SKM-1 treated with dmso at 0.1 percent for 144 hours (cell line): ENCODE results near the gene PDGFRB.
A peak's percentile ranks its signal among the peaks of the same experiment; 100 is the strongest.

Experiments used
- DNase-seq: peaks from one replicate; lab custom pipeline; 2025; ENCODE audit not compliant: unreplicated experiment; lab: John Stamatoyannopoulos, UW

PDGFRB gene

DNA sequence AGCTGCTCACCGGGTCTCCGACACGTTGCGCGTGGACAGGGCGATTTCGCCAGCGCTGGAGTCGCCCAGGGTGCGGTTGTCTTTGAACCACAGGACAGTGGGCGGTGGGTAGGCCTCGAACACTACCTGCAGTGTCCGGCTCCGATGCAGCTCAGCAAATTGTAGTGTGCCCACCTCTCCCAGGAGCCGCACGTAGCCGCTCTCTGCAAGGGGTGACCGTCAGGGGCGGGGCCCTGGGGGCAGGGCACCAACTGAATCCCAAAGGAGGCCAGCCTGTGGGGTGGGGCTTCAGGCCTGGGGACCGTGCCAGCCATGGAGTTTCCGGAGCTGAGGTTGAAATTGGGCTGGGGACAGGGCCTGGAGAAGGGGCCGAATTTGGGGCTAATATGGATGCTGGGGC lies 22.9 kb downstream of the PDGFRB start:
- no peak for DNase-seq

DNA sequence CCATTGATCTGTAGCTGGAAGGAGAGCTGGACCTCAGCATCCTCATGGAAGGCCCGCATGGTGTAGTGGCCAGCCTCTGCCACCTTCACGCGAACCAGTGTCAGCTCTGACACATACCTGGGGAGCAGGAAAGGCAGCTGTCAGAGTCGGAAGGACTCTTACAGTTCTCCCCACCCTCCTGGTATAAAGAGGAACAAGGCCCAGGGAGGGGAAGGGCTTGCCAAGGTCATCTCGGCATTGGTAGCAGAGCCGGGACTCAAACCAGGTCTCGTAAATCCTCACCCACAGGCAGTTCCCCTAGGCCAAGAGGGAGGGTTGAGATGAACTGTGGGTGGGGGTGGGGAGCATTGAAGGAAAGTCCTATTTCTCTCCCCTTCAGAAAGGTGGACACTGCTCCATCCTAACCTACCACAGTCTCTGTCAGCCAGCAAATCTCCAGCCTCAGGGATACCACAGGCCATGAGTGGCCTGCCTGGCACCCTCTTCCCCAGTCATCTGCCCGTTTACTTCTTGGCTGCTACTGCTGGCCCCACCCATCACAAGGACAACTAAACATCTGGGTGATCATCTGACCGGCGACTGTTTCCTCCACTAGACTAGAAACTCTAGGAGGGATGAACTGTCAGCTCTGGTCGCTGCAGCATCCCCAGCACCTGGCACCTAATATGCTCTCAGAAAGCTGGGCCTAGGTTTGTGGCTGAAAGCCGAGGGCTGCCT lies 23.5 kb downstream of the PDGFRB start:
- DNase-seq, result peak; percentile 68

DNA sequence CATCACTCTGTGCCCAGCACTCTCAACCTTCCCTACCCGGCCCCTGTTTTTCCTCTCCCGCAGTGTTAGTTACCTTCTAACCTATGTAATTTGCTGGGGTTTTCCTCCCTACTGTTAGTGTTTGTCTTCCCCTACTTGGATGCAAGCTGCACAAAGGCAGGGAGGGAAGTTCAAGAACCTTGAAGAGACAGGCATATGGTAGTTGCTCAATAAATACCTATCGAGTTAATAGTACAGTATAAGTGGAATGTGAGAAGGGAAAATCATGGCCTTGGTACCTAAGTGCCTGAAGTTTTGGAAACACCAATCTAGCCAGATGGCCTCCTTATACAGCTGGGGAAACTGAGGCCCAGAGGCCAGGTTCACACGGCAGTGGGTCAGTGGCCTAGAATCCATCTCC lies 24.2 kb downstream of the PDGFRB start:
- DNase-seq, result no peak

DNA sequence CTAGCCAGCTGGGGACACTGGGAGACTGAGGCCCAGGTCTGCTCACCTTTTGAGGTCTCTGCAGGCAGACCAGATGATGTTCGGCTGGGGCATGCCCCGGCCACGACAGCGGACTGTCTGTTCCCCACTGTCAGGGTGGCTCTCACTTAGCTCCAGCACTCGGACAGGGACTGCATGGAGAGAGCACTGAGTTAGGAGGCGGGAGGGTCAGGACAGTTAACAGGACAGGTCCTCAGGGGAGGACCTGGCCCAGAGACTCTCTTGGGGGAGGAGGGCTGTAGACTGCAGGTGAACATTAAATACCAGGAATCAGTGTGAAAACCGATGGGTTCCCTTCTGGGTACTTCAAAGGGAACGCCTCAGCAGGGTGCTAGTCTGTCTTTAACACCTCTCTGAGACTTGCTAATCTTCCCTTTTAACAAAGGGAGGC lies 25.1 kb downstream of the PDGFRB start:
- DNase-seq, result no peak

DNA sequence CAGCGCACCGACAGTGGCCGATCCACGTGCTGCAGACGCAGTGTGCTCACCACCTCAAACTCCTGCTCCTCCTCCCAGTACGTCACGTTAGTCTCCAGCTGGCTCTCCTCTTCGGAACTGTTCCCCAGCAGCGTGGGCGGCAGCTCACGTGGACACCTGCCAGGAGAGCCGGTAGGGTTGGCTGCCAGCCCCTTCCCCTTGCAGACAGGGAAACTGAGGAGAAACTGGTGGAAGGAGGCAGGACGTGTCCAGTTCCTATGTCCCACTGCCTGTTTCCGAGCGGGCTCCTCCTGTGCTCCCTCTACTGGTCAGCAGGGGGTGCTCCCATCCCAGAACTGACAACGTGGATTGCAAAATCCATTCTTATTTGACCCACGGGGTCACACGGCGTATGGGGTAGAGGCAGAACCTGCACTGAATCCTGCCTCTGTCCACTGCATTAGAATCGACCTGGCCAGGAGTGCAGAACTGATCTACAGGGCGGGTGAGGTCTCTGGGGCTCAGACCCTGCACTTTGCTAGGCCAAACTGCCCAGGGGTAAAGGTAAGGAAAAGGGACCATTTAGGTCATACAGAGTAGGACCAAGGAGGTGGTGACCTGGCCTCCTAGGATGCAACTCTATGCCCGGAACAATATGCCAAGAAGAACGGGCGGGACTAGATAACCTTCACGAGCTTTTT lies 25.7 kb downstream of the PDGFRB start:
- DNase-seq, result peak; percentile 73

DNA sequence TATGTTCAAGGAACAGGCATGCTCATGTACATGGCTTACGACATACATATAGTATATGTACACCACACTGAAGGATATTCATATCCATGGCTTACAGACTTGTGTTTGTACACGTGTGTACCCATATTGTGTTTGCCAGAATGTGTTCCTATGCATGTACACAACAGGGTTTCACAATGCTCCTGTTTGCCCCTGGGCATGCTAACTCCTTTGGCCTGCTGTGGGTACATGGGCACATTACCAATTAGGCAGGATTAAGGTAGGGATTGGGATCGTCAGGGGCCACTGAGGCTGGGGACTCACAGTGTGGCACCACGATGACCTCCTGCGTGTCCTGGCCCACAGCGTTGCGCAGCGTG lies 26.2 kb downstream of the PDGFRB start:
- DNase-seq, result no peak

DNA sequence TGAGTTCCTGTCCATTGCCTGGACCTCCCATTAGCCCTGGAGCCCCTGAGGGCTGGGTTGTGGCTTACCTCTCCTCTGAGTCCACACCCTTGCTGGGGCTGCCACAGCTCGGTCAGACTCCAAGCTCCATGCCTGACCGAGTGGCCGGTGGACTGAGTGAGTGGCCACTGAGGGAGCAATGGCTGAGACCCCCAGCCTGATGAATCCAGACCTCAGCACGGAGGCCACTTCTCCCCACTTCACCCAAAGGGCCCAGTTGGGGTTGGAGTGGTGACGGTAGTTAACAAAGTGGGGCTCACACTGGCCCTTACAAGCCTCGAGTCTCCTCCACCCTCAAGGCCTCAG lies 28.8 kb downstream of the PDGFRB start:
- no peak for DNase-seq

DNA sequence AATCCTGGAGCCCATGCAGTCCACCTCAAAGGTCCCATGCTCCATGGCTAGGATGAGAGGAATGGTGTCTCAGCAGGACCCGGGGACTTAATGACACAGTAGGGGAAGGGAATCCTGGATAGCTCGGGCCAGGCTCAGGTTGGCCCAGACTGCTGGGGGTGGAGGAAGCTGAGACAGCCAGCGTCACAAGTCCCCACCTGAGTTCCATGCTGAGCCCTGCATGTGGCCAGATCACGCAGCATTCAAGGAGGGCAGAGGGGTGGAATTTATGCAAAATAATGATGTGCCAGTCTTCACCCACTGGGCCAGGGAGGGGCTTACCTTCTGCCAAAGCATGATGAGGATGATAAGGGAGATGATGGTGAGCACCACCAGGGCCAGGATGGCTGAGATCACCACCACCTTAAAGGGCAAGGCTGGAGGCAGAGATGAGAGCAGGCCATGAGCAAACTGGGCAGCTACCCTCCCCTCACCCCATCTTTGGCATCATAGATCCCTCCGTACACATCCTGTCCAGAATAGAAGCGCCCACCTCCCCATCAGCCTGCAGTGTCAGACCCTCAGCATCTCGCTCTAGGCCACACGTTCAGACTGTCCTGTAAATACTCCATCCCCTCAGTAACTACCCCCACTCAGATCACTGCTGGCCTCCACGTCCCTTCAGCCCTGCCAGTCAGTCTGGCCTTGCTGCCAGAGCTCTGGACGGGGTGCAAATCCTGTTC lies 29.3 kb downstream of the PDGFRB start:
- DNase-seq, result no peak

DNA sequence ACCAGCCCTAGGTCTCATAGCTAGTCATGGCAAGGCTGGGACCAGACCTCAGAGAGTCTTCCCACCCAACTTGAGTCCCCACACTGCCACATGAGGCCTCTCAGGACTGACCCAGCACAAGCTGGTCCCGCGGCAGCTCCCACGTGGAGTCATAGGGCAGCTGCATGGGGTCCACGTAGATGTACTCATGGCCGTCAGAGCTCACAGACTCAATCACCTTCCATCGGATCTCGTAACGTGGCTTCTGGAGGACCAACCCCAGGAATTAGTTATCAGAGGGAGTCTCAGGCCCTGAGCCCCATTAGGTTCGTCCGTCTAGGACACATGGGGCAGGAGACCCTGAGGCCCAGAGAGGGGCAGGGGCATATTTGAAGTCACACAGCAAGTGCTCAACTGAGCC lies 30.3 kb downstream of the PDGFRB start:
- no peak for DNase-seq

DNA sequence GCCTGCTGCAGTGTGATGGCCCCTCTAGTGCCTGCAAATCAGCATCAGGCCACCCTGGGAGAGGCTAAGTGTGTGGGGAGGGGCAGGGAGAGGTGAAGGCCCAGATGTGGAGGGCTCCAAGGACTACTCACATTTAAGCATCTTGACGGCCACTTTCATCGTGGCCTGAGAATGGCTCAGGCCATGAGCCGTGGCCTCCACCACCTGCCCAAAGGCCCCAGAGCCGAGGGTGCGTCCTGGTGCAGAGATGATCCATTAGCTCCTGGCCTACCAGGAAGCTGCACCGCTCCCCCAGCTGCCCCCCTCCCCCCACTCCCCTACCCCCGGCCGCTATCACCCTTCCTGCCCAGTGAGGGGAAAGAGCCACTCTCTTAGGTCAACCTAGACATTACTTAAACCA lies 31.0 kb downstream of the PDGFRB start:
- DNase-seq, result no peak

DNA sequence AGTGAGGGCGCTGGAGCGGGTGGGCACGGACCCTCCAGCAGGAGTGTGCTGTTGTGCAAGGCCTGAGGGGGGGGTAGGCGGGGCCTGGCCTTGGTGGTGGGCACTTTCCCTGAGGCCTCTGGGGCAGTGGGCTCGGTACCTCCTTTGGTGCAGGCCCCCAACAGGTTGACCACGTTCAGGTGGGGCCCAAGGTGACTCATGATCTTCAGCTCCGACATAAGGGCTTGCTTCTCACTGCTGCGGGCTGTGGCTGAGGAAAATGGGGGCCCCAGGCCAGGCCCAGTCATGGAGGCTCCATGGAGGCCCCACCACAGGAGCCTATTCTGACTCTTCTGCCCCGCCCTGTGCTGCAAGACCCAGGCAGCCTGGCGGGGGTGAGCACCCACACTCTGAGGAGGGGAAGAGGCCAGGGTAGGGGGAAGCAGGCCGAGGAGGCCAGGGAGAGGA lies 31.5 kb downstream of the PDGFRB start:
- DNase-seq, result peak; percentile 16

DNA sequence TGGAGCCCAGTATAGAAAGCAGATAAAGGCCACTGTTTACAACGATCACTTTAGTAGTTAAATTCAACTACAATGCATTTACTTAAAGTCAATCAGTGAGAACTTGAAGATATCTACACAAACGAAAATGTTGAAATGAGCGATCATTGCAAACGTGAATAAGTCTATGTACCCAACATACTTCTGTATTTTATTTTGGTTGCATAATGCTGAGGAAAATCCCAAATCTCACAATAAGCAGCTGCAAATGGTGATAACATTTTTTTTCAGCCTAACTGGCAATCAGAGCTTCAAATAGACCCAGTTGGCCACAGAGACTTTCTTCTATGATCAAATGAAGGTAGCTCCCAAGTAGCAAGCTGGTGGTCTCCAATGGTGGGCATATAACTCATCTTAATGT lies 32.1 kb downstream of the PDGFRB start:
- no peak for DNase-seq

DNA sequence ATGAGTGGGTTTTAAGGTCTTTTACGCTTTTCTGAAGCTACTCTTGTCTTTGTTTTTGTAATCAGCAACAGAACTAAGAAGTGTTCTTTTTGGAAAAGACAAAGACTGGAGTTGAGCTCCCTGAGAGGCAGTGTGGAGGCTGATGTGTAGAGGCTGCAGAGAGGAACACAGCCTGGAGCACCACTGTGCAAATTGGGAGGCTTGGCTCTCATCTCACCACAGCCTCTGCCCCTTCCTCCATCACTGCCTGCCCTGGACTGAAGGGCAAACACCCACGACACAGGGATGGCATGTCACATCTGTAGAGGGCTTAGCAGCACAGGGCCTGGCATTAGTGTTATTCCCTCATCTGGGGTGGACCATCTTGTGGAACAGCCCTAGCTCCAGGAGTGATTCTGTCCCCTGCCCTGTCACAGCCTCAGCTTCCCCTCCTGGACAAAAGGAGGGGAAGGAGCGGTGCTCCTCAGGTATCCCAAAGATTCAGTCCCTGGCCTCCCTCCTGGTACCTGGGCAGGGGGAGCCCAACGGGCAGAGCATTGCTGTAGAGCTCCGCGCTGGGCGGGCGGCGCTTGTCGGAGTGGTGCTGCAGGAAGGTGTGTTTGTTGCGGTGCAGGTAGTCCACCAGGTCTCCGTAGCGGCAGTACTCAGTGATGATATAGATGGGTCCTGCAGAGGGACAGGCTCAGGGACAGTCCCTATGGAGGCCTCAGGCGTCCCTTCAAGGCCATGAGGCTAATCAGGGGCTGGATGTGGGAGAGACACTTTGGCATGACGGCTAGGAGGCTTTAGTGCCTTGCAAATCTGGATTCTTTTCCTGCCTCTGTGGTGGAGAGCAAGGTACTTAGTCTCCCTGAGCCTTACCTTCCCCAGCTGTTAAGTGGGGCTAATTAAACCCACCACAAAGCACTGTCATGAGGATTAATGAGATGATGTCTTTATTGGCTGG lies 32.8 kb downstream of the PDGFRB start:
- DNase-seq, result no peak

DNA sequence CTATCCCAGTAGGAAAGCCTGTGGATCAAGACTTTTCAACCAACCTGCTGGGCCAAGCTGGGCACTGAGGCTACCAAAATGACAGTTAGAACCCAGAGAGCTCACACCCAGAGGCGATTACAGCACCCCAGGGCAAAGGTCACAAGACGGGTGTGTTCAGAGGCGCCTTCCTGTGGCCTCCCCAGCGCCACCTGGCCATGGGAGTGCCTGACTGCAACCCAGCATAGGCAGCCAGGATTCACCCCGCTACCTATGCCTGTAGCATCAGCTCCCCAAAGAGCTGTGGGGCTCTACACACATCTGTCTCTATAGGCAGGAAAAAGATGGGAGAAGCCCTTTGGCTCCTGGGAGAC lies 33.5 kb downstream of the PDGFRB start:
- DNase-seq, result peak; percentile 81

DNA sequence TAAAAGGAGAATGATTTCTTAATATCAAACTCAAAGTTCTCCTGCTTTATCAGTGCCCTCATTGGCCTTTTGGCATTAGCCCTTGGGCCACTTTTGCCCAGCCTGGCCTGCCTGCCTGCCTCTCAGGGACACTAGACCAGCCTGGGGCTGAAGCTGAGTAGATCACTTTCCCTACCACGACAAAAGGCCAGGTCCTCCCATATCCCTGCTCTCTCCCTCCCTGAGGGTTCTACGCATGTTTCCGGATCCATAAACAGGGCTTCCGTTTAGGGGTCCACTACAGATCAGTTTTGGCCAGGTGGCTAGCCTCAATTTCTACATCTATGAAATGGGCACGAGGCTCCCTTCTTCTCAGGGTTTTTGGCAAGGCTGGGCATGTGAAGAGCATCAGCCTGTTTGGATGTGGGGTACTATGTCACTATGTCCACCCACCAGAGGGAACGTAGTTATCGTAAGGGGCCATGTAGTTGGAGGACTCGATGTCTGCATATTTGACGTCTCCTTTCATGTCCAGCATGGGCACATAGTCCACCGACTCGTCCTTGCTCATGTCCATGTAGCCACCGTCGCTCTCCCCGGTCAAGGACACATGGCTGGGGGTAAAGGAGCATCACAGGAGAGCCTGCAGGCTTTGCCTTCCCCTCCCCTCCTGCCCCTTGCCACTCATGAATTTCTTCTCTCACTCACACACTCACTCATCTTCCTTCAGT lies 34.0 kb downstream of the PDGFRB start:
- no peak for DNase-seq

DNA sequence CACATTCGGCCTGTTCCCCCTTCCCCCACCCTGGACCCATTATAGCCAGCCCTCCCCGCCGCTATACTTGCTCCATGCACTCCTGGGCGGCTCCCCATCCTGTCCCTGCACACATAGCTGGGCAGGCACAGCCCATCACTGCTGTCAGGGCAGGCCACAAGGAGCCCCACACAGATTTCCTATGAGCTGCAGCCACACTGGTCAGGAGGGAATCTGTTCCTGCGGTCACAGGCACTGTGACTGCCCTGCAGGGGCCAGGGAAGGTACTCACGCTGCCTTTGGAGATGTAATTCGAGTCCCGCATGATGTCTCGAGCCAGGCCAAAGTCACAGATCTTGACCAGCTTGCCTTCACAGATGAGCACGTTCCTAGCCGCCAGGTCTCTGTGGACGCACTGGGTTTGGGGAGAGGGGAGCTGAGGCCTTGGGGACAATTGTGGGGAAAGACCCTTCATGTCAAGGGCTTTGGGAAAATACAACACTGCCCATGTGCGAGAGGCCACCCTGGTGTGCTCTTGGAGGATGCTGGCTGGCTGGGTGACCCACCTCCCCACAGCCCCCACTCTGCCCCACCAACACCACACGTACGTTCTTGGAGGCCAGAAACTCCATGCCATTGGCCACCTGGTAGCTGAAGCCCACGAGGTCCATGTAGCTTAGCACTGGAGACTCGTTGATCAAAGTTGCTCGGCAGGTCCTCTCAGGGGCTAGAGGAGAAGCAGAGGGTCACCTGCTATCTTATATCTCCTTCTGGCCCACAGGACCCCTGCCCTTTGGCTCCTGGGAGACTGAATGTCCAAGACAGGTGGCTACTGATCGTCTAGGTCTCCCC lies 34.8 kb downstream of the PDGFRB start:
- DNase-seq, result no peak

DNA sequence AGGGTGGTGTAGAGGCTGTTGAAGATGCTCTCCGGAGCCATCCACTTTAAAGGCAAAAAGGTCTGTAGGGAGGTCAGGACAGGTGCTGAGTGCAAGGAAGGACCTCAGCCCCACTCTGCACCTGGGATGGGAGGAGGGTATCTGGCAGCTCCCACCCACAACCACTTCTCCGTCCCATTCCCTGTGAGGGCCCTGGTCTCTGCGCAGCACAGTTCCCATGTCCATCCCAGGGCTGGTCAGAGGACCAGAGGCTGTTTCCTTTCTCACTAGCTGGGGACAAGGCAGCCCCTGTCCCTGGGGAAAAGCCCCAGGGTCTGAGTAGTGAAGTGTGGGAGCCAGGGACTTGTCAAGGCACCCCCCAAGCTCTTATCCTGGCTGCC lies 35.6 kb downstream of the PDGFRB start:
- DNase-seq, result no peak

DNA sequence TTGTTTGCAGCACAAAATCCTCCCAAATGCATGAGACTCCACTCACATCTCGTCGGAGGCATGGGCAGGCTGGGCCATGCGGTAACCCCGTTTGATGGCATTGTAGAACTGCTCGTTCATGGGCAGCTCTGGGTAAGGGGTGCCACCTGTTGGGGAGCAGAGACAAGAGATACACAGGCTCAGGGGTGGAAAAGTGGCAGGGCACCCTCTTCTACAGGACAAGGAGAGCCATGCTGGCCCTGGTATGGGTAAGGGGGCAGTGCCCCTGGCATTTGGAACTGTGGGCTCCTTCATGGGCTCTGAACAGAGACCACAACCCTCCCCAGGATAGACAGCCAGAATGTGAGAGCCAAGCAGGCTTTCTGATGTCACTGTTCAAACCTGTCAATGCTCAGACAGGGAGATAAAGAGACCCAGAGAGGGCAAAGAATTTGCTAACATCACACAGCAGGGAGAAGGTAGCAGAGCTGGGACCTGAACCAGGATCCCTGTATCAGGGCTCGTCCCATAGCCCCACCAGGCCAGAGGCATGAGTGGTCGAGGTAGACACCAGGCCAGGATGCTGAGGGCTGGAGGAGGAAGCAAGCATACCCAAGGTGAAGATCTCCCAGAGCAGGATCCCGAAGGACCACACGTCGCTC lies 36.1 kb downstream of the PDGFRB start:
- no peak for DNase-seq

DNA sequence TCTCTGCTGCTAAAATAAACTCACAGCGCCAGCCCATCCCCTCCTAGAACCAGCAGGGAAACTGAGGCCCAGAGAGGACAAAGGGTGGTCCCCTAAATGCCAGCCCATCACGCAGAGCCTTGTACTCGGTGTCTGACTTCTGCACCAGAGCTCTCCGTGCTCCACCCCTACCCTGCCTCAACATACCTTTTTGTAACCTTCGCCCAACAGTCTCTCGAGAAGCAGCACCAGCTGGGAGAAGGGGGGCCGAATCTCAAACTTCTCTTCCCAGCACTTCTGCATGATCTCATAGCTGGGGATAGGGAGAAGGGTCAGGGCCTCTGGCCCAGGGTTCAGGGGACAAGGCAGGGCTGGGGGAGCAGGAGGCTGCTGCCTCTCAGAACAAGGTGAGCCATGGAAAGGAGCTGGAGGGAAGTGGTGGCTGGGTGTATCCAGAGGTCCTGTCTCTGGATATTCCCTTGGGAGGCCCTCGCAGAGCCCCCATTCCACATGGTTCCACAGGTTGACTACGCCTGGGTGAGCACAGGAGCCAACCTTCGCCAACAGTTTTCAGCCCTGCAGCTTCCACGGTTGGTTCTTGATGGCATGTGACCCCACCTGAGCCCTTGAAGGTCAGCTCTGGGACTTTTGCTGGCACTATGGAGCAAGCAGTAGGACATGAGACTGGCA lies 37.0 kb downstream of the PDGFRB start:
- no peak for DNase-seq
